HG02840 (cell line): ENCODE measurements around the gene UGGT2.

ENCODE experiments used
- ATAC-seq: cut with Tn5 transposase; IDR thresholded peaks from one replicate; pipeline ENCODE4 v1.9.1; 2021; ENCODE audit warnings: mild to moderate bottlenecking, moderate library complexity, moderate number of reproducible peaks; ENCODE audit not compliant: unreplicated experiment, low FRiP score

The UGGT2 gene, protein sequence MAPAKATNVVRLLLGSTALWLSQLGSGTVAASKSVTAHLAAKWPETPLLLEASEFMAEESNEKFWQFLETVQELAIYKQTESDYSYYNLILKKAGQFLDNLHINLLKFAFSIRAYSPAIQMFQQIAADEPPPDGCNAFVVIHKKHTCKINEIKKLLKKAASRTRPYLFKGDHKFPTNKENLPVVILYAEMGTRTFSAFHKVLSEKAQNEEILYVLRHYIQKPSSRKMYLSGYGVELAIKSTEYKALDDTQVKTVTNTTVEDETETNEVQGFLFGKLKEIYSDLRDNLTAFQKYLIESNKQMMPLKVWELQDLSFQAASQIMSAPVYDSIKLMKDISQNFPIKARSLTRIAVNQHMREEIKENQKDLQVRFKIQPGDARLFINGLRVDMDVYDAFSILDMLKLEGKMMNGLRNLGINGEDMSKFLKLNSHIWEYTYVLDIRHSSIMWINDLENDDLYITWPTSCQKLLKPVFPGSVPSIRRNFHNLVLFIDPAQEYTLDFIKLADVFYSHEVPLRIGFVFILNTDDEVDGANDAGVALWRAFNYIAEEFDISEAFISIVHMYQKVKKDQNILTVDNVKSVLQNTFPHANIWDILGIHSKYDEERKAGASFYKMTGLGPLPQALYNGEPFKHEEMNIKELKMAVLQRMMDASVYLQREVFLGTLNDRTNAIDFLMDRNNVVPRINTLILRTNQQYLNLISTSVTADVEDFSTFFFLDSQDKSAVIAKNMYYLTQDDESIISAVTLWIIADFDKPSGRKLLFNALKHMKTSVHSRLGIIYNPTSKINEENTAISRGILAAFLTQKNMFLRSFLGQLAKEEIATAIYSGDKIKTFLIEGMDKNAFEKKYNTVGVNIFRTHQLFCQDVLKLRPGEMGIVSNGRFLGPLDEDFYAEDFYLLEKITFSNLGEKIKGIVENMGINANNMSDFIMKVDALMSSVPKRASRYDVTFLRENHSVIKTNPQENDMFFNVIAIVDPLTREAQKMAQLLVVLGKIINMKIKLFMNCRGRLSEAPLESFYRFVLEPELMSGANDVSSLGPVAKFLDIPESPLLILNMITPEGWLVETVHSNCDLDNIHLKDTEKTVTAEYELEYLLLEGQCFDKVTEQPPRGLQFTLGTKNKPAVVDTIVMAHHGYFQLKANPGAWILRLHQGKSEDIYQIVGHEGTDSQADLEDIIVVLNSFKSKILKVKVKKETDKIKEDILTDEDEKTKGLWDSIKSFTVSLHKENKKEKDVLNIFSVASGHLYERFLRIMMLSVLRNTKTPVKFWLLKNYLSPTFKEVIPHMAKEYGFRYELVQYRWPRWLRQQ (N-terminal part only)

DNA sequence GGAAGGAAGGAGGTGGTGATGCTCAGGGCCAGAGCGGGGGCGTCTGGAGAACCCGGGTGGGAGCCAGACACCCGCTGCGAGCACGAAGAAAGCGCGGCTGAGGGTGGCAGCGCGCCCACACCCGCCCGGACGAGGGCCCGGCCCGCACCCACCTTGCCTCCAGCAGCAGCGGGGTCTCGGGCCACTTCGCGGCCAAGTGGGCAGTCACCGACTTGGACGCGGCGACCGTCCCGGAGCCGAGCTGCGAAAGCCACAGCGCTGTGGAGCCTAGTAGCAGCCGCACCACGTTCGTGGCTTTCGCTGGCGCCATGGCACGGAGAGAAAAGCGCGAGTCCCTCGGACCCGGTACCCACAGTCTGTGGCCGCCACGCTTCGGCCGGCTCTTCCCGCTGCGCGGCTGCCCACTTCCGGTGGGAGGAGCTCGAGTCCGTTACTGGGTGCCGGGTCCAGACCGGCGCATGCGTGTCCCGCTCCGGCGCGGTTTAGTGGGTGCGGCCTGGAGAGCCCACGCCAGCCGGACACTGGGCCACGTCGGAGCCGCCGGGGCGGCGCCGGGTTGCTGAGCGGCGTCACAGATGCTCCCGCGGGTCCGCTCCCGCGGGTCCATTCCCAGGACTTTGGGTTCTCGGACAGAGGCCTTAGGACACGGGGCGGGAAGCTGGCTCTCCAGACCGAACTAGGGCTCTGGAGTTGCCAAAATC is at the start of gene UGGT2:
UGGT2 (minus strand) TSS at position 399 of the 701 bp plus-strand sequence; CDS start at position 310, 89 bp downstream.
- ATAC-seq: peak; percentile 92

DNA sequence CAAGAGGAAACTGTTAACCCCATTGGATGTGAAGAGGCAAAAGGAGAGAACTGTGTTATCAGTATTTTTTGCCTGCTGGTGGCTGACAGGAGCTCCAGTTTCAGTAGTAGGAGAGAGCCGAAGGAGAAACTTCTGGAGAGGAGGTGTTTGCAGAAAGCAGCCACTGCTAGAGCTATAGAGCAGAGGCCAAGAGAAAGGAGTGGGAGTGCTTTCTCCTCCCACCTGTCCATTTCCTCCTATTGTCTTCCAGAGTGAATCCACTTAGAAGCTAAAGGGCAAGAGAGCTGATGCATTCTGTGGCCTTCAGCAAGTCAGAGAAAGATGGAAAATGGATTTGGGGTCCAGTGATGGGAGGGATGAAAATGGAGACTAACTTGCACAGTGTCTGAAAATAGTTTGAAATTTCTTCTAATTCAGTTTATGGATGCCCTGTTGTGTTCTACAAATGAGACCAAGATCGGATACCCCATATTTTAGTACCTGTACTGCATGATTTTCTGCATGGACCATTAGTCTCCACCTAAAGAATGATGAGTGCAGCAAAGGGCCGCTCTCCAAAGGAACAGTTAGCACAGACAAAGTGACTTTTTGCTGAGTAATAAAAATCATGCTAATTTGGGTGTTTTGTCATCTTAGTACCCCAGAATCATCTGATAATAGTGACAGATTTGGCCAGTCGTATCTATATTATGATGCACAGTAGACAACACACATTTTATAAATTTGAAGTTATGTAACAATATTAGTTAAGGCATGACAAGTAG is 47.4 kb upstream of the UGGT2 start:
- ATAC-seq: no peak

DNA sequence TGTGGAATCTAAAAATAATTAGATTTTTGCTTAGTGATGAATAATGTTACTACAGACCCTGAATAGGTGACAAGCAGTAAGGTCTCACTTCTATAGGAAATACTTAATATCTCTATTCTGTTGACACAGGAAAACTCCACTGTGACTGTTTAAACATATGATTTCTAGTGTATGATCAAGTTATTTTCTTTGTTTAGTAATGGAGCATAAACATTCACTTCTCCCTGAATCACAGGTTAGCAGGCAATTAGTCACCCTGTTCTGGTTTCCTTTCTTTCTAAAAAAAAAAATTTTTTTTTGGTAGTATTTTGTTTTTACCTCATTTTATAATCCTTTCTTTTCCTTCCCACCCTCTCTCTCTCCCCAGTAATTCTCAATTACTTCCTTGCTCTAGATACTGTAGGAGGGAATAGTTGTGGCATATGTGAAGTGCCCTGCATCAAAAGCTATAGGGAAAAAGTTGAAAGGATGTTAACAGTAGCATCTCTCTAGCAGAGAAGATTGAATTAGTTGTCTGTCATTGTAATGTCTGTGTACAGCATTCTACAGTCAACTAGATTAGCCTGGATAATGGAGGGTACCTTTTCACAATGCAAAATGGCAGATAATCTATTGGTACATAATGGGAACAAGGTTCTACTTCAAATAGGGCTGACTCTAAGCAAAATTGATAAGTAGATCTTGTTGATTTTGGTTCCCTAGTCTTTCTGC is 40.2 kb upstream of the UGGT2 start:
- no peak for ATAC-seq

DNA sequence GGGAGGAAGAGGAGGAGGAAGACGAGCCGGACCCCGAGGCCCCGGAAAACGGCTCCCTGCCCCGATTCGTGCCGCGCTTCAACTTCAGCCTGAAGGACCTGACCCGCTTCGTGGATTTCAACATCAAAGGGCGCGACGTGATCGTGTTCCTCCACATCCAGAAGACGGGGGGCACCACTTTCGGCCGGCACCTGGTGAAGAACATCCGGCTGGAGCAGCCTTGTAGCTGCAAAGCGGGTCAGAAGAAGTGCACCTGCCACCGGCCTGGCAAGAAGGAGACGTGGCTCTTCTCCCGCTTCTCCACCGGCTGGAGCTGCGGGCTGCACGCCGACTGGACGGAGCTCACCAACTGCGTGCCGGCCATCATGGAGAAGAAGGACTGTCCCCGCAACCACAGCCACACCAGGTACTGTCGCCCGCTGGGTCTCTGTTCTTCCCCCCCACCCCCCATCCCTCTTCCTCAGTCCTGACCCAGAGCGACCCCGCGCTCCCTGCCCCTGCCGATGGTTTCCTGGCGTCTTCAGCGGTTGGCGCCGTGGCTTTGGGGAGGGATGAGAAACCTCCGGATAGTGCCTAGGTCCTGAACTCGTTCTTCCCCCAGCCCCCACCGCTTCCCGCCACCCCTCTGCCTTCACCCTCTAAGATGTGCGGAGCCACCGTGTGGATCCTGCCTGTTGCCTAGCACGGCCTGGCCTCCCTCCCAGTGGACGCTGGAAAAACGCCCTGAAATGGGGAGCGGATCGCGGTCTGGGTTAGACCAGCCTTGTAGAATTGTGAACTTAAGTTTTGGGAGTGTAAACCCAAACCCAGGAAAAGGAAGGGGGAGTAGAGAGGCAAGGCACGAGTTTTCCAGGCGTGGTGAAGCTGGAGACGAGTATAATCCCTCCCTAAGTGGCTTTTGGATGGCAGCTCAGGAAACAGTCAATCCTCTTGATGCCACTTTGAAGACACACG is 38.2 kb upstream of the UGGT2 start:
- ATAC-seq: no peak

DNA sequence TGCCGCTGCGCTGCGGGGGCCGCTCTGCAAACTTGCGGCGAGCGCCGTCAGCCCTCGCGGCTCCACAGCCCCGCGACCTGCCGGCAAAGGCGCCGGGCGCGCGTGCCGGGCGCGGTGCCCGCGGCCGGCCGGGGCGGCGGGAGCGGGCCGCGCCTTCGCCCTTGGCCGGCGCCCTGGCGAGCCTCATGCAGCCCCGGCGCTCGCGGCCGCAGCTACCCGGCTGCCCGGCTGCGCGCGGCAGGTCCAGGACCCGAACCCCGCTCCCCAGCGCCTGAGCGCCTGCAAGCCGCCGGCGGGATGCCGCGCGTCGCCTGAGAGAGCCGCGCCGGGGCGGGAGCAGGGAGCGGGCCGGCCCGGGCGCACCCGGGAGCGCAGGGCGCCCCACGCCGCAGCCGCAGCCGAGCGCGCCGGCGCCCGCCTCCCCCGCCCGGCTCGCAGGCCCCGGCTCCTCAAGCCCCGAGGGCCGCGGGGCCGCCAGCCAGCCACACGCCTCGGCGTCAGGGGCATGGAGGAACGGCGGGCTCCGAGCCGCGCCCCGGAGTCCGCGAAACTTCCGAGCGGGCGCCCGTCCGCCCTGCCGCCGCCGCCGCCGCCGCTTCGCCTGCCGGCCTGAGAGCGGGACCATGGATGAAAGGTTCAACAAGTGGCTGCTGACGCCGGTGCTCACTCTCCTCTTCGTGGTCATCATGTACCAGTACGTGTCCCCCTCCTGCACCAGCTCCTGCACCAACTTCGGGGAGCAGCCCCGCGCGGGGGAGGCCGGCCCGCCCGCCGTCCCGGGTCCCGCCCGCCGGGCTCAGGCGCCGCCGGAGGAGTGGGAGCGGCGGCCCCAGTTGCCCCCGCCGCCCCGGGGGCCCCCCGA is 37.3 kb upstream of the UGGT2 start:
- ATAC-seq: no peak

DNA sequence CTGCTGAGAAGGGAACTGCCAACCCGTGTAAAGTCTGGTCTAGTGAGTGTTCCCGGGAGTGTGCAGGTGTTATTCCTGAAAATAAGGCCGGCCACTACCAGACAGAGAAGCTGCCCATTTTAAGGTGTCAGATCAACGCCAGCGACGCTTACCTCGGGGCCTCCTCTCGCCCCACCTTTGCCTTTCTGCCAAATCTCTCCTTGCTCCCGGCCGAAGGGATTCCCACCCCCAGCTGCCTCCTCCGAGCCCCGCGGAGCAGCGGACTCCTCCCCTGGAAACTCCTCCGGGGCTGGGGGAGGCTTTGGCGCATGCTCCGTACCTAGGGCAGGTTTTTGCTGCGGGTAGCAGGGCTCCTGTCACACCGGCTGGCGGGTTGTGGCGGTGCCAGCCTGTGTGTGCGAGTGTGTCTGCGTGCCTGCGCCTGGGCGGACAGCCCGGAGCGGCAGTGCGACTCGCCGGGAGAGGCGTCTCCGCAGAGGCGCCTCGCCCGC is 36.6 kb upstream of the UGGT2 start, which contains the start of gene HS6ST3:
HS6ST3 (plus strand) TSS at position 359 of the 491 bp plus-strand sequence.
- no peak for ATAC-seq

DNA sequence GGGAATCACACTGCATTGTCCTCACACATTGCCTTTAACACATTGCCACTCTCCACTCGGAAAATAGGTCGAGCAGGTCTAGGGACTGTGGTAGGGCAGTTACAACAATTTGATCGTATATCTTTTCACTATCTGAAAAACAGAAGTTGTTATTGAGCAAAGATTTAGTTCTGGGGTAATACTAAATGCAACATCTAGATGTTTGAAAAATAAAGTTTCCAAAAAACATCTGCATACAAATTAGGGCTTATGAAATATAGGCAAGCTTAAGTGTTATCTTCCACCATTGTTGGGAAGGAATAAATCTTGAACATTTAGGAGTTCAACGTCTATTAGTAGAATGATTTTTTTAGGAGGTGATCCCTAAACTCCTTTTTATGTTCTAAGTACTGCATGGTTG is 35.9 kb upstream of the UGGT2 start:
- ATAC-seq: no peak

DNA sequence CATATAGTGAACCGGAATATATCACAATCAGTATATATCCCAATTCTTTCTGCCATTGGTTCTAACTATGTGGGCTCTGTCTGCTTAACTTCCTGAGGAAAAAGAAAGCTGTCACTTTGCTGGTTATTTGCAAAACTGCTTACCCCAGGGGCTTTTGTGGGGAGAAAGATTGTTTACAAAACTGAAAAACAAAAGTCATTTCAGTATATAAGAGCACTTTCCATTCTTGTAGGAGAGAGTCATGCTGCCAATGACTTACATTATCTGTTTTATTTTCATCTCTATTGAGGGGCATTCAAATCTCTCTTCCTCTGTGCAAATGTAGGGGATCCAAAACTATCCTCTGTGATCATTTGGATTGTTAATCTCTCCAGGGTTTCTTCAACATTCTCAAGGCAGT is 33.5 kb upstream of the UGGT2 start:
- ATAC-seq: no peak

DNA sequence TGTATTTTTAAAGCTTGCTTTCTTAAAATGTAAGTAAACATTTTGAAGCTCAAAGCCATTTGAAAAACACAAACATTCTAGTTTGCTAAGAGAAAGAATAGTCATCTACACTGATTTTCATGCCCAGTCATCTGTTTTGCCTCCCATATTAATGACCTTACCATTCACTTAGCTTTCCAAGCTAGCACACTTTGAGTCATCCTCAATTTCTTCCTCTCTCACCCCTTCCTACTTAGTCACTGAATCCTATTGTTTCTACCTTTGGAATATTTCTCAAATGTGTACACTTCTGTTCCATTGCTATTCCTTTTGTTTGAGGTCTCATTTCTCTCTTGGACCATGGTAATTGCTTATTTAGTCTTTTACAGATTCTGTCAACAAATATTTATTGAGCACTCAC is 29.4 kb upstream of the UGGT2 start:
- ATAC-seq: no peak

DNA sequence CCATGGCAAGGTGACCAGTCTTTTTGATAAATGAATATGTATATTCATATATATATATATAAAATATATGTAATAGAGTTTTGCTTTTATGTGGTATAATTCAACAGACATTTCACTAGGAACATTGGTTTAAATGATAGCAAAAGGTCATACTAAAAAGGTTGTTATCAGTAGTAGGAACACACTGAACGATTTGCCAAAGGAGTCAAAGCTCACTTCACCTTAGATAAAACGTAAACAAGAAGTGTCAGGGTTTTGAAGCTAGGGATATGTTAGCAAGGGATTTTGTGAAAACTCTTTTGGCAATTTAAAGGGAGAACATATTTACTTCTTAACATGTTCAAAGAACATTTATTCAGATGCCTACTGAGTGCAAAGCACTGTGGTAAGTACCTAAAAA is 28.7 kb upstream of the UGGT2 start:
- ATAC-seq: no peak

DNA sequence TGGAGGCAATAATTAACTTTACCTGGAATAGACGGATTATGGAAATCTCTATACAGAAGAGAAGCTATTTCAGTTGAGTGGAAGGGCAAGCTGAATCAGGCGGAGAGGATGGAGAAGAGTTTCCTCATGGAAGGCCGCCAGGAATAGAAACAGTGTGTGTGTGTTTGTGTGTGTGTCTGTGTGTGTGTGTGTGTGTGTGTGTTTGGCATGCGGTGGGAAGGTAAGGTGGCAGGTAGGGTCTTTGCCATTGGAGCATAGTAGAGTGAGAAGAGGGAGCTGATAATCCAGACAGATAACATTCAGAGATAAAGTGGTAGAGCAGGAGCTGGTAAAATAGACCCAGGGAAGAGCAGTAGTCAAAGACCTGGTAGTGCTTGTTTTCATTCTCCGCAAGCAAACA is 27.5 kb upstream of the UGGT2 start:
- no peak for ATAC-seq

DNA sequence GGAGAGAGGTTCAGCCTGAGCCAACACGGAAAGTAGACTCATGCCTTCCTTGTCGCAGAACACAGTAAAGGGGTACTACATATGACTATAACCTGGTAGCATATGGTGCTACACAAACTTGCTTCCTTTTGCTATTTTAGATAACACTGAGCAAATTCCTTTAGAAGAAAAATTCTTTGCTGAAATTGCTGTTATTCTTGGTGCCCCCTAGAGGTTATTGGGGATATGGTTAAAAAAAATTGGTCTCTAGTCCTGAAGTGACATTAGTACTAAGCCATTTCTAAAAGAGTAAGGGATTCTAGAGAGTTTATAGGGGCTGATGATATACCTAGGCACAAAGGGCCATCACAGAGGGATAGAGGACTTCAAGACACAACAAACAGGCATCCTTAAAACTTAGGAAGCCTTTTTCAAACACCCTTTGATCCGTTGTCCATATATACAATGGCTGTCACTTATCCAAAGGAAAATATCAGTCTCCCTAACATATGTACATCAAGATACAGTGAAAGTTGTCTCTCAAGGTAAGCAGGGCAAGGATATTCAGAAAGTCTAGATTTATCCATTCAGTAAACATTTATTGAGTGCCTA is 22.8 kb upstream of the UGGT2 start:
- ATAC-seq: no peak

DNA sequence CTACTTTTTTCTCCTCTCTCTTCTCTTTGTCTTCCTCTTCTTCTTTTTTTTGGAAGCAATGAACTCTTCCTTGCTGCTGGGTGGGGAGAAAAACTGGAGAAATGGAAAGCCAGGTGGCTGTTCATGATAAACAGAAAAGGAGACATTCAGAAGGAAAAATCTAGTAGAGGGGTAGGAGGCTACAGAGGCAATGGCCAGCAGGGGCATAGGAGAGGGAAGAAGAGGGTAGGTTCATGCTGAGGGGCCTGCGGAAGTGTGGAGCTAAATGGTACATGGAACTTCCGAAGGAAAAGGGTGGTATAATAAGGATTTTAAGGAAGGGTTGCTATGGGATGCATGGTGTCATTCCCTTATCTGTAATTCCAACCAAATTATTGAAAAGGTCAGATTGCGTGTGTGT is 19.2 kb upstream of the UGGT2 start:
- ATAC-seq: no peak

DNA sequence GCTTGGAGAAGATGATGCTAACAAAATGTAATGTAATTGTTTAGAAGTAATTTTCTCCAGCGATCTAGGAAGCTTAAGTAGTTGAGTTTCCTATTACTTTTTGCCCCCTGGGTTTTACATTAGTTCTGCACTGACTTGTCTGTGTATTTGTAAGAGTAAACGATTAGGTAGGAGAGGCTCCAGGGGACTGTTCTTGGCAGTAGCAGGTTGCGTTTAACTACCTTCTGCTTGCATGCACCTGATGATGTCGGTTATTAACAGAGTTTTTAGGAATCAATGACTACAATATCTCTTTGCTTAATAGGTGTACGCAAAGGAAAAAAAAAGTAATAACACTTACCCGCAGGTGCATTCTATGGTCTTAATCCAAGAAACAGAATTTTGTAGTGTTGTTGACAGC is 18.3 kb upstream of the UGGT2 start:
- no peak for ATAC-seq

DNA sequence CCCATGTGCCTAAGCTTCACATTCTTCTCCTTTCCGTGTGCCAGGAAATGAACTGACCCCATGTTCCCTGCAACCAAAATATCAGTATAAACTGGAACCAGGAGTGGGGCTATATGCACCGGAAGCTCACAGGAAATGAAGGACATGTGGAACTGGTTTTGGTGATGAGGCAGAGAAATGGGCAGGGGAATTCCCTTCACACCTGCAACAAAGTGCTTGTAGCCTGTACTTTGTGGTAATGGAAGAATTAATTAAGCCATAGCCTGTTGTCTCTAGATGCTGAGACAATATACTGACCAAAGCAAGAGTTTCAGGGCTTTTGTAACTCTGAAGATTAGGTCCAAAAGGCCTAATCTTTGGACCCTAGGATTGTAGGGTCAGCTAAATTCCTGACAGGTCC is 15.5 kb upstream of the UGGT2 start:
- ATAC-seq: no peak

DNA sequence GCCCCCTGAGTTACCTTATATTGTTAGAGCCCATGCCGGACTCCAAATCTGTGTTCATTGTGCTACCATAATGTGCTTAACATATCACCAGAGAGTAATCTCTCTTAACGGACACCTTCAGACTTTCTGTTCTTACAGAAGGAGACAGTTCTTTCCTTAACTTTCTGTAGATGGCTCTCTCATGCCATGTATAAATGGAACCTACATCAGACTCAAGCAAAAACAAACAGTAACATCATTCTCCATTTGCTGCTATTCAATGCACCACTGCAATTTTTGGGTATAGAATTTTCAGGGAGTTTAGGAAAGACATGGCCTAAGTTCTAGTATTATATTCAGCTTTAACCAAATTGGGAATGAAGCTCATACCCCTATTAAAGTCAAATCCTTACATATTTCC is 12.6 kb upstream of the UGGT2 start:
- no peak for ATAC-seq
